Neural cell (in vitro differentiated cells): ENCODE measurements around the gene SAMD4B. TPM values are rescaled to one million over a fixed set of nuclear protein-coding genes. Genes with fewer than 3 reads are reported as not detected.
A peak's percentile ranks its signal among the peaks of the same experiment; 100 is the strongest.

ENCODE experiments used
- H2AFZ ChIP-seq: fragments of 200-600, 300-800 bp; sonication (generic), shearing (Covaris generic); 2 replicates; pipeline ENCODE4 v1.6.0; 2014; ENCODE audit warnings: low read depth, mild to moderate bottlenecking, antibody characterized with exemption, low read length, moderate library complexity
- H3F3A ChIP-seq: fragments of 200-600 bp; shearing (Covaris generic); 2 replicates; pipeline ENCODE4 v1.6.1; 2016; ENCODE audit warnings: mild to moderate bottlenecking, moderate library complexity, mixed read lengths, antibody characterized with exemption, low read length; ENCODE audit not compliant: insufficient read depth, poor library complexity, severe bottlenecking
- H3K27ac ChIP-seq: fragments of 200-600, 300-800 bp; sonication (generic), shearing (Covaris generic); 2 replicates; pipeline ENCODE4 v1.5.1; 2014; ENCODE audit warnings: mild to moderate bottlenecking, low read length, moderate library complexity
- H3K27me3 ChIP-seq: fragments of 300-800, 200-600 bp; sonication (generic), shearing (Covaris generic); 2 replicates; pipeline ENCODE4 v1.6.0; 2014; ENCODE audit warnings: mild to moderate bottlenecking, low read depth, low read length, moderate library complexity; ENCODE audit not compliant: insufficient read depth
- H3K36me3 ChIP-seq: fragments of 300-800, 200-600 bp; sonication (generic), shearing (Covaris generic); 2 replicates; pipeline ENCODE4 v1.5.1; 2014; ENCODE audit warnings: mild to moderate bottlenecking, antibody characterized with exemption, low read length, moderate library complexity; ENCODE audit not compliant: insufficient read depth
- H3K4me2 ChIP-seq: fragments of 300-800, 200-600 bp; sonication (generic), shearing (Covaris generic); 2 replicates; pipeline ENCODE4 v1.6.0; 2014; ENCODE audit warnings: mild to moderate bottlenecking, low read length
- H3K4me3 ChIP-seq: fragments of 300-800, 200-600 bp; sonication (generic), shearing (Covaris generic); 2 replicates; pipeline ENCODE4 v1.5.1; 2014; ENCODE audit warnings: mild to moderate bottlenecking, low read length, moderate library complexity
- H3K79me2 ChIP-seq: fragments of 200-600 bp; shearing (Covaris generic); replicated peaks from 2 replicates; pipeline ENCODE4 v1.6.0; 2014; ENCODE audit warnings: mild to moderate bottlenecking, low read length, moderate library complexity; ENCODE audit not compliant: insufficient read depth
- H3K9ac ChIP-seq: fragments of 300-800, 200-600 bp; sonication (generic), shearing (Covaris generic); 2 replicates; pipeline ENCODE4 v1.6.1; 2016; ENCODE audit warnings: mild to moderate bottlenecking, low read length, mixed read lengths
- H3K9me2 ChIP-seq: fragments of 200-600 bp; shearing (Covaris generic); 2 replicates; pipeline ENCODE4 v1.6.1; 2016; ENCODE audit warnings: mild to moderate bottlenecking, low read length, mixed read lengths; ENCODE audit not compliant: insufficient read depth
- H3K9me3 ChIP-seq: fragments of 200-600, 300-800 bp; sonication (generic), shearing (Covaris generic); 2 replicates; pipeline ENCODE4 v1.6.1; 2016; ENCODE audit warnings: mild to moderate bottlenecking, mixed run types, low read length, moderate library complexity, mixed read lengths
- H4K20me1 ChIP-seq: fragments of 200-600 bp; shearing (Covaris generic); 2 replicates; pipeline ENCODE4 v1.6.1; 2016; ENCODE audit warnings: mild to moderate bottlenecking, mixed run types; ENCODE audit not compliant: insufficient read depth
- CTCF ChIP-seq: fragments of 450-650 bp; IDR thresholded peaks from 2 replicates; pipeline ENCODE4 v1.5.1; 2014; ENCODE audit warnings: antibody characterized with exemption, mild to moderate bottlenecking, moderate library complexity; ENCODE audit not compliant: poor library complexity, severe bottlenecking
- EP300 ChIP-seq: fragments of 450-650 bp; conservative IDR thresholded peaks from 2 replicates; pipeline ENCODE4 v1.6.1; 2014; ENCODE audit warnings: antibody characterized with exemption, mild to moderate bottlenecking, moderate library complexity; ENCODE audit not compliant: poor library complexity, severe bottlenecking
- EZH2 ChIP-seq: fragments of 200-600, 300-800 bp; shearing (Covaris generic), sonication (generic); IDR thresholded peaks from 2 replicates; pipeline ENCODE4 v1.6.1; 2014; ENCODE audit warnings: antibody characterized with exemption, low read length, borderline replicate concordance, mild to moderate bottlenecking; ENCODE audit not compliant: insufficient read depth, poor library complexity, severe bottlenecking
- MXI1 ChIP-seq: fragments of 450-650 bp; conservative IDR thresholded peaks from 2 replicates; pipeline ENCODE4 v1.6.1; 2014; ENCODE audit warnings: antibody characterized with exemption, mild to moderate bottlenecking; ENCODE audit not compliant: poor library complexity, severe bottlenecking
- POLR2AphosphoS5 ChIP-seq: IDR thresholded peaks from 2 replicates; pipeline ENCODE4 v1.6.1; 2012
- RAD21 ChIP-seq: fragments of 450-650 bp; conservative IDR thresholded peaks from 2 replicates; pipeline ENCODE4 v1.6.1; 2014; ENCODE audit warnings: antibody characterized with exemption, mild to moderate bottlenecking, moderate library complexity
- REST ChIP-seq: IDR thresholded peaks from 2 replicates; pipeline ENCODE4 v1.6.1; 2012; ENCODE audit warnings: borderline replicate concordance
- SMC3 ChIP-seq: fragments of 450-650 bp; conservative IDR thresholded peaks from 2 replicates; pipeline ENCODE4 v1.6.1; 2014; ENCODE audit warnings: antibody characterized with exemption, mild to moderate bottlenecking, moderate library complexity; ENCODE audit not compliant: poor library complexity
- TAF1 ChIP-seq: IDR thresholded peaks from 2 replicates; pipeline ENCODE4 v1.6.1; 2012; ENCODE audit warnings: low read depth
- polyA plus RNA-seq: library from polyadenylated mRNA; depleted of rRNA; stranded (reverse); fragments of >200 nt; gene quantifications from 2 replicates; pipeline ENCODE4 v1.2.3, GENCODE V29; 2014

SAMD4B gene
- polyA plus RNA-seq, 1 donor from 2014 or later, result 19.3 TPM

- Histone ChIP-seq H3K4me3 (peak overlapping the region; percentile 89), H3K36me3 (no peaks in the 10 kb centered on the region), H3K9ac (peak overlapping the region; percentile 100), H2AFZ (peak overlapping the region; percentile 73), H3K27ac (peak overlapping the region; percentile 99), H3F3A (no peaks in the 10 kb centered on the region), H4K20me1 (no peaks in the 10 kb centered on the region), H3K79me2 (peaks cover 27% of the 10 kb centered on the region), H3K27me3 (peaks cover 23% of the 10 kb centered on the region), H3K9me3 (no peaks in the 10 kb centered on the region), H3K4me2 (peak overlapping the region; percentile 97), H3K9me2 (no peaks in the 10 kb centered on the region)
- TF ChIP-seq RAD21 (no peak), POLR2AphosphoS5 (peak; percentile 83), CTCF (no peak), EZH2 (no peak), EP300 (no peak)
Observed at GRCh38 chr19:39413272-39413910, 71.2 kb downstream of the SAMD4B start.

- H3K27me3 ChIP-seq, result peaks cover 16% of the 10 kb centered on the region
- no peaks in the 10 kb centered on the region for H3F3A ChIP-seq
- H3K9ac ChIP-seq, result peak overlapping the region; percentile 100
- H3K27ac ChIP-seq, result peak overlapping the region; percentile 99
- no peaks in the 10 kb centered on the region for H4K20me1 ChIP-seq
- peak overlapping the region; percentile 89 for H3K4me3 ChIP-seq
- peak overlapping the region; percentile 97 for H3K4me2 ChIP-seq
- H2AFZ ChIP-seq, result peak overlapping the region; percentile 73
- no peaks in the 10 kb centered on the region for H3K9me2 ChIP-seq
- H3K79me2 ChIP-seq, result peaks cover 27% of the 10 kb centered on the region
- H3K9me3 ChIP-seq, result no peaks in the 10 kb centered on the region
- H3K36me3 ChIP-seq, result no peaks in the 10 kb centered on the region
- TF ChIP-seq EZH2 (no peak), POLR2AphosphoS5 (peak; percentile 26), RAD21 (no peak), TAF1 (peak; percentile 30), SMC3 (no peak), REST (peak; percentile 60), MXI1 (peak; percentile 27), EP300 (no peak), CTCF (peak; percentile 33)
Observed at GRCh38 chr19:39413911-39414608, 71.8 kb downstream of the SAMD4B start.
